Neural crest cell (in vitro differentiated cells): ENCODE data around the gene FNDC3A. TPM values are rescaled to one million over a fixed set of nuclear protein-coding genes. Genes with fewer than 3 reads are reported as not detected.
A peak's percentile ranks its signal among the peaks of the same experiment; 100 is the strongest.

Source experiments
- DNase-seq: peaks from one replicate; pipeline ENCODE4 v3.0.0; 2021; ENCODE audit warnings: low read depth, mixed read lengths, low spot score
- H3K27ac Mint-ChIP-seq: one replicate; pipeline ENCODE4 v1.8.0; 2021; ENCODE audit warnings: mild to moderate bottlenecking, mixed read lengths; ENCODE audit not compliant: unreplicated experiment
- H3K27me3 Mint-ChIP-seq: 2 replicates; pipeline ENCODE4 v1.8.0; 2021; ENCODE audit warnings: low read depth, mild to moderate bottlenecking, mixed read lengths
- H3K36me3 Mint-ChIP-seq: 2 replicates; pipeline ENCODE4 v1.8.0; 2021; ENCODE audit warnings: low read depth, mild to moderate bottlenecking, mixed read lengths
- H3K4me1 Mint-ChIP-seq: 2 replicates; pipeline ENCODE4 v1.8.0; 2021; ENCODE audit warnings: mixed read lengths
- H3K4me3 Mint-ChIP-seq: one replicate; pipeline ENCODE4 v1.8.0; 2021; ENCODE audit warnings: mild to moderate bottlenecking, mixed read lengths
- H3K9me3 Mint-ChIP-seq: 2 replicates; pipeline ENCODE4 v1.8.0; 2021; ENCODE audit warnings: mixed read lengths
- total RNA-seq: library from RNA; stranded (reverse); gene quantifications from 2 replicates; pipeline ENCODE4 v1.2.1, GENCODE V29; 2021
- TF ChIP-seq, protein P1 (sequence below): fragments of 200-600 bp; sonication (generic); conservative IDR thresholded peaks from 2 replicates; pipeline ENCODE4 v1.5.0; 2021; ENCODE audit warnings: antibody characterized with exemption, mild to moderate bottlenecking

The FNDC3A gene
- total RNA-seq, 1 donor from 2014 or later, result 57.1 TPM

DNA sequence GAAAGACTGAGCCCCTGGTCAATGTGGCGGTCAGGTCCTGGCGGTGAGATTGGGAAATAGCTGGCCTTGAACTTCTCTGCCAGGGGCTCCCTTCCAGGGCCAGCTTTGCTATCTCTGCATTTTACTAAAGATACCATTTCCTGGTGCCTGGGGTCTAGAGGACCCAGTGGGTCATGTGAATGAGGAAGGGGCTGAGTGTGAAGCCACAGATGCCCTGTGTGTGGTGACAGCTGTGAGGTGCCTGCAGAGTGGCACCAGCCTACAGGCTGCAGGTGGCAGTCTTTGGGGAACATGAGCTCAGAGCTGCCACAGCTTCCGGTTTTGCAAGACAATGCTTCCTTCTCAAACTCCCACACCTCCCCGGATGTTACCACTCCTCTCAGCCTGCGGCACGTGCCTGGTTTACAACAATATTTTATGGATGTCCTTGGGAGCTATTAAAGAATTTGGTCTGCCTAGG is 239.2 kb downstream of the FNDC3A start:
- no peak overlapping the region for H3K4me3 Mint-ChIP-seq
- peaks cover 22% of the 10 kb centered on the region for H3K36me3 Mint-ChIP-seq
- TF ChIP-seq, protein P1, sequence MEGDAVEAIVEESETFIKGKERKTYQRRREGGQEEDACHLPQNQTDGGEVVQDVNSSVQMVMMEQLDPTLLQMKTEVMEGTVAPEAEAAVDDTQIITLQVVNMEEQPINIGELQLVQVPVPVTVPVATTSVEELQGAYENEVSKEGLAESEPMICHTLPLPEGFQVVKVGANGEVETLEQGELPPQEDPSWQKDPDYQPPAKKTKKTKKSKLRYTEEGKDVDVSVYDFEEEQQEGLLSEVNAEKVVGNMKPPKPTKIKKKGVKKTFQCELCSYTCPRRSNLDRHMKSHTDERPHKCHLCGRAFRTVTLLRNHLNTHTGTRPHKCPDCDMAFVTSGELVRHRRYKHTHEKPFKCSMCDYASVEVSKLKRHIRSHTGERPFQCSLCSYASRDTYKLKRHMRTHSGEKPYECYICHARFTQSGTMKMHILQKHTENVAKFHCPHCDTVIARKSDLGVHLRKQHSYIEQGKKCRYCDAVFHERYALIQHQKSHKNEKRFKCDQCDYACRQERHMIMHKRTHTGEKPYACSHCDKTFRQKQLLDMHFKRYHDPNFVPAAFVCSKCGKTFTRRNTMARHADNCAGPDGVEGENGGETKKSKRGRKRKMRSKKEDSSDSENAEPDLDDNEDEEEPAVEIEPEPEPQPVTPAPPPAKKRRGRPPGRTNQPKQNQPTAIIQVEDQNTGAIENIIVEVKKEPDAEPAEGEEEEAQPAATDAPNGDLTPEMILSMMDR, result no peak
- peaks cover 7% of the 10 kb centered on the region for H3K9me3 Mint-ChIP-seq
- no peak for DNase-seq
- peaks cover 40% of the 10 kb centered on the region for H3K27me3 Mint-ChIP-seq
- peaks cover 30% of the 10 kb centered on the region for H3K4me1 Mint-ChIP-seq
- peak overlapping the region; percentile 85 for H3K27ac Mint-ChIP-seq

DNA sequence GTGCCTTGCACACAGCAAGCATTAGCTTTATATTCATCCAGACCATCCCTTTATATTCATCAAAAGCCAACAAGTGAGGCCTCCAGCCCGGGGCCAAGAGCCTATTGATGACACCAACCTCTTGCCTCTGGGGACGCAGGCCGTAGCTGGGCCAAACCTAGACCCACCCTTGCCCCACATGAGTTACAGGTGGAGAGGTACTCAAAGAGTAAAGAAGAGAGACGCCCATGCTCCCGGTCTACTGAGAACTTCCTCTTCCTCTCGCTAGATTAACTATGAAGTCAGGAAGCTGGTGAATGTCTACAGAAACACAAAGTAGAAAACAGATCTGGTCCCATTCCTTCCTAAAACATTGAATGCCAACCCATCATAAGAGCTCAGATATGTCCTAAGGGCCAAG is 240.6 kb downstream of the FNDC3A start:
- H3K4me3 Mint-ChIP-seq, result no peak overlapping the region

DNA sequence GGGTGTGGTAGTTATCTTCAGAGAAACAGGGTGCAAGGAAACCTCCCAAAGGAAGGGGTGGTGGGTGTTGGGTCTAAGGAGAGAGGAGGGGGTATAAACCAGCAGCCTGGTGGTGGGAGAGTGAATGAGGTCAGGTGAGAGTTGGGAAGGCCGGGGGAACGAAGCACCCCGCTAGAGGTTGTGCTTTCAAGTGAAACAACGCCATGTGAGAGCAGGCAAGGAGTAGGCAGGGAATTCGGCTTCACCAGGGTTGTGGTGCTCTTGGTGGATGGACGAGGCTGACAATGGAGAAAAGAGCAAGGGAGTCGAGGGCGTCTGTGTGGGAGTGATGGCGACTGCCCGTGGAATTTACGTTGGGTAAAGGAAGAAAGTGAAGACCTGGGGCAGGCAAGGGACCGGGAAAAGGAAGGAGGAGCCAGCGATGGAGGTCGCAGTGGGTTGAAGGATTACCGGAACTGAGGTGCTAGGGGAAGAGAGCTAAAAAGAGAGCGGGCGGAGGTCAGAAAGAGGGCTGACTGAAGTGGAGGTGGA is 242.3 kb downstream of the FNDC3A start:
- no peak overlapping the region for H3K27ac Mint-ChIP-seq
- H3K36me3 Mint-ChIP-seq, result peaks cover 6% of the 10 kb centered on the region
- H3K4me3 Mint-ChIP-seq, result peak overlapping the region; percentile 61
- no peaks in the 10 kb centered on the region for H3K9me3 Mint-ChIP-seq
- H3K4me1 Mint-ChIP-seq, result peaks cover 30% of the 10 kb centered on the region
- TF ChIP-seq, protein P1, result no peak
- H3K27me3 Mint-ChIP-seq, result peaks cover 66% of the 10 kb centered on the region
- DNase-seq, result no peak

More for the DNA sequence above, 240.6 kb downstream of the FNDC3A start:
- TF ChIP-seq, protein P1, result no peak
- H3K9me3 Mint-ChIP-seq, result peaks cover 4% of the 10 kb centered on the region
- no peak overlapping the region for H3K27ac Mint-ChIP-seq
- peaks cover 15% of the 10 kb centered on the region for H3K36me3 Mint-ChIP-seq
- DNase-seq, result no peak
- H3K4me1 Mint-ChIP-seq, result peaks cover 30% of the 10 kb centered on the region
- H3K27me3 Mint-ChIP-seq, result peaks cover 49% of the 10 kb centered on the region

DNA sequence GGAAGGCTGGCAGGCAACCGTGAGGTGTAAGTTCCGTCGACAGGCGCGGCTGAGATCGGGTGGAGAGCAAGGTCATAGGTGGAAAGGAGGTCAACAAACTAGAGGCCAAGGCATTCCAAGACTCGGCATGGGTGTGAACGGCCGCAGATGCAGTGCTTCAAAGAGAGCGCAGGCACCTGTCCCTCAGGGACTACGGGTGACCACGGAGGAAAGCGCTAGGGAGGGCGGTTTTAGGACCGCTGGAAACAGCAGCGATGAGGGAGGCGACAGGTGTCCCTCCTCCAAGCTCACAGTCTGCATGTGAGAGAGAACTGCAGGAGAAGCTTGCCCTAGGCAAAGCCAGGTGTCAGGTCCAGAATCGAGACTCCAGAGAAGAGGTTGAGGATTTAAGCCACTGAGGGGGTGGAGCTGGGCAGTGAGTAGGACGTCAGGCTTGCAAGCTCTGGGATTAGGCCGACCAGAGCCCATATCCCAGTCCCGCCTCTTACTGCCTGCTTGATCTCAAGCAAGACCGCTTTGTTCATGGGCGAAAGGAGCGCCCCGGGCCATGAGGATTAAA is 242.9 kb downstream of the FNDC3A start:
- no peaks in the 10 kb centered on the region for H3K9me3 Mint-ChIP-seq
- TF ChIP-seq, protein P1, result no peak
- H3K27ac Mint-ChIP-seq, result no peak overlapping the region
- no peak for DNase-seq
- H3K4me1 Mint-ChIP-seq, result peaks cover 30% of the 10 kb centered on the region
- peak overlapping the region; percentile 61 for H3K4me3 Mint-ChIP-seq
- peaks cover 6% of the 10 kb centered on the region for H3K36me3 Mint-ChIP-seq
- peaks cover 72% of the 10 kb centered on the region for H3K27me3 Mint-ChIP-seq

DNA sequence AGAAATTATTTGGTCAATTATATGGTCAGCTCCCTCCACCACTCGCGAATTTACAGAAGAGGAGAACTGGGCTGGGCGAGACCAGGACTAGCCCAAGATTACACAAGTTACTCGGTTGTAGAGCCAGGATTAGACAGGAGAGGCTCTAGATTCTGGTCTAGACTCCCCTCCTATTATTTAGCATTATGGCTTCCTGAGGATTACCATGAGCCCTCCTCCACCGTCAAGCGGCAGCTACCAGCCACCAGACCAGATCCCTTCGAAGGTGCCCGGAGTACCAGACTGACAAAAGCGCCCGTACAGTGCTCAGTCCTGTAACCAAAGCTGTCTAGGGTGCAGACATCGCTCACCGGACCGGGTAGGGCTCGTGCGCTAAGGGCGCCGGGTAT is 243.9 kb downstream of the FNDC3A start:
- no peak for DNase-seq
- no peaks in the 10 kb centered on the region for H3K9me3 Mint-ChIP-seq
- H3K4me3 Mint-ChIP-seq, result peak overlapping the region; percentile 74
- H3K27ac Mint-ChIP-seq, result no peak overlapping the region
- H3K27me3 Mint-ChIP-seq, result peaks cover 80% of the 10 kb centered on the region
- peaks cover 25% of the 10 kb centered on the region for H3K4me1 Mint-ChIP-seq
- TF ChIP-seq, protein P1, result no peak
- peaks cover 6% of the 10 kb centered on the region for H3K36me3 Mint-ChIP-seq
